Liver (tissue), 3 donors: ENCODE results near the gene AP3B1.

Experiments
- HNF4A ChIP-seq, 2 donors: conservative IDR thresholded peaks; 2 replicates each; pipeline ENCODE4 v1.6.1; 2016; ENCODE audit warnings: antibody characterized with exemption in 2 of 2, mild to moderate bottlenecking in 2 of 2
- TAF1 ChIP-seq: conservative IDR thresholded peaks from 2 replicates; pipeline ENCODE4 v1.6.1; 2016; ENCODE audit warnings: antibody characterized with exemption, mild to moderate bottlenecking
- TF ChIP-seq, protein P1 (sequence below): fragments of 150-350 bp; IDR thresholded peaks from 2 replicates; pipeline ENCODE4 v1.5.1; 2017; ENCODE audit warnings: improper control_type of control experiment, low read depth, low read length; ENCODE audit not compliant: missing input control
- donor health status: healthy.
- donor health status: healthy.

GRCh38 chr5:78289911-78290310, 4.6 kb downstream of the AP3B1 start:
- TF ChIP-seq HNF4A (conservative IDR thresholded peaks at IDR 0.05) (no peak), TAF1 (no peak)
- TF ChIP-seq, protein P1, sequence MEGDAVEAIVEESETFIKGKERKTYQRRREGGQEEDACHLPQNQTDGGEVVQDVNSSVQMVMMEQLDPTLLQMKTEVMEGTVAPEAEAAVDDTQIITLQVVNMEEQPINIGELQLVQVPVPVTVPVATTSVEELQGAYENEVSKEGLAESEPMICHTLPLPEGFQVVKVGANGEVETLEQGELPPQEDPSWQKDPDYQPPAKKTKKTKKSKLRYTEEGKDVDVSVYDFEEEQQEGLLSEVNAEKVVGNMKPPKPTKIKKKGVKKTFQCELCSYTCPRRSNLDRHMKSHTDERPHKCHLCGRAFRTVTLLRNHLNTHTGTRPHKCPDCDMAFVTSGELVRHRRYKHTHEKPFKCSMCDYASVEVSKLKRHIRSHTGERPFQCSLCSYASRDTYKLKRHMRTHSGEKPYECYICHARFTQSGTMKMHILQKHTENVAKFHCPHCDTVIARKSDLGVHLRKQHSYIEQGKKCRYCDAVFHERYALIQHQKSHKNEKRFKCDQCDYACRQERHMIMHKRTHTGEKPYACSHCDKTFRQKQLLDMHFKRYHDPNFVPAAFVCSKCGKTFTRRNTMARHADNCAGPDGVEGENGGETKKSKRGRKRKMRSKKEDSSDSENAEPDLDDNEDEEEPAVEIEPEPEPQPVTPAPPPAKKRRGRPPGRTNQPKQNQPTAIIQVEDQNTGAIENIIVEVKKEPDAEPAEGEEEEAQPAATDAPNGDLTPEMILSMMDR = no peak
